ENCODE data around the gene CBX8.

- TF ChIP-seq CTCF (conservative IDR thresholded peaks at IDR 0.05 in 1 of 2, IDR thresholded peaks at IDR 0.05 in 1 of 2; ENCODE audit: extremely low read depth in 1 of 2, insufficient read depth in 1 of 2, low read depth in 1 of 2, low read length in 2 of 2) (peak; percentile 37 to 77), EZH2 (IDR thresholded peaks at IDR 0.05; ENCODE audit: borderline replicate concordance, low read length) (no peak)
Observed at GRCh38 chr17:79834565-79835469, 37.9 kb upstream of the CBX8 start.

All from mammary epithelial cell (primary cell).